Measurements from ENCODE around the gene TMEM203. TPM values are rescaled to one million over a fixed set of nuclear protein-coding genes. Genes with fewer than 3 reads are reported as not detected.

Gene TMEM203
- total RNA-seq, 1 donor from 2014 or later = 34.2 TPM

- DNase-seq (ENCODE audit: low spot score in 2 of 2) (no peak), FAIRE-seq (no peak)
Observed at GRCh38 chr9:137168904-137169856, 36.3 kb downstream of the TMEM203 start.

DNA sequence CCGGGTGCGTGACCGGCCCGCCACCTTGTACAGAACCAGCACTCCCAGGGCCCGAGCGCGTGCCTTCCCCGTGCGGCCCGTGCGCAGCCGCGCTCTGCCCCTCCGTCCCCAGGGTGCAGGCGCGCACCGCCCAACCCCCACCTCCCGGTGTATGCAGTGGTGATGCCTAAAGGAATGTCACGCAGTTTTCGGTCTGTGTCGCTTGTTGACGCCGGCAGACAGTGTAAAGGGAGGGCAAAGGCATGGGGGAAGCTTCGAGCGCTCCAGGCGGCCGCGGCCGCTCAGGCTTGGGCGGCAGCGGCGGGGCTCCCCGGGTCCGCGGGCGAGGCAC lies 36.9 kb downstream of the TMEM203 start:
- DNase-seq (ENCODE audit: low spot score in 2 of 2) (no peak), FAIRE-seq (no peak)

DNA sequence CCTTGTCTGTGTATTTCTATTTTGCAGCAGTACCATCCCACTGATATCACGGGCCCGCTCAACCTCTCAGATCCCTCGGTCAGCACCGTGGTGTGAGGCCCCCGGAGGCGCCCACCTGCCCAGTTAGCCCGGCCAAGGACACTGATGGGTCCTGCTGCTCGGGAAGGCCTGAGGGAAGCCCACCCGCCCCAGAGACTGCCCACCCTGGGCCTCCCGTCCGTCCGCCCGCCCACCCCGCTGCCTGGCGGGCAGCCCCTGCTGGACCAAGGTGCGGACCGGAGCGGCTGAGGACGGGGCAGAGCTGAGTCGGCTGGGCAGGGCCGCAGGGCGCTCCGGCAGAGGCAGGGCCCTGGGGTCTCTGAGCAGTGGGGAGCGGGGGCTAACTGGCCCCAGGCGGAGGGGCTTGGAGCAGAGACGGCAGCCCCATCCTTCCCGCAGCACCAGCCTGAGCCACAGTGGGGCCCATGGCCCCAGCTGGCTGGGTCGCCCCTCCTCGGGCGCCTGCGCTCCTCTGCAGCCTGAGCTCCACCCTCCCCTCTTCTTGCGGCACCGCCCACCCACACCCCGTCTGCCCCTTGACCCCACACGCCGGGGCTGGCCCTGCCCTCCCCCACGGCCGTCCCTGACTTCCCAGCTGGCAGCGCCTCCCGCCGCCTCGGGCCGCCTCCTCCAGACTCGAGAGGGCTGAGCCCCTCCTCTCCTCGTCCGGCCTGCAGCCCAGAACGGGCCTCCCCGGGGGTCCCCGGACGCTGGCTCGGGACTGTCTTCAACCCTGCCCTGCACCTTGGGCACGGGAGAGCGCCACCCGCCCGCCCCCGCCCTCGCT lies 37.5 kb downstream of the TMEM203 start:
- FAIRE-seq = no peak
- no peak for DNase-seq (ENCODE audit: low spot score in 2 of 2)

DNA sequence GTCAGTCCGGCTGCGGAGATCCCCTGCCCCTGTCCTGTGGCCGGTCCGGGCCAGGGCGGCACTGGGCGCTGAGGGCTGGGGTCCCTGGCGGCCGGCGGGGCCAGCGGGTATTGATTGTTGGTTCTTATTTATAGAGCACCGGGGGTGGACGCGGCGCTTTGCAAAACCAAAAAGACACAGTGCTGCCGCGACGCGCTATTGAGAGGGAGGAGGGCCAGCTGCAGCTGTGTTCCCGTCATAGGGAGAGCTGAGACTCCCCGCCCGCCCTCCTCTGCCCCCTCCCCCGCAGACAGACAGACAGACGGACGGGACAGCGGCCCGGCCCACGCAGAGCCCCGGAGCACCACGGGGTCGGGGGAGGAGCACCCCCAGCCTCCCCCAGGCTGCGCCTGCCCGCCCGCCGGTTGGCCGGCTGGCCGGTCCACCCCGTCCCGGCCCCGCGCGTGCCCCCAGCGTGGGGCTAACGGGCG lies 38.1 kb downstream of the TMEM203 start:
- DNase-seq (ENCODE audit: low spot score in 2 of 2) (no peak), FAIRE-seq (no peak)

DNA sequence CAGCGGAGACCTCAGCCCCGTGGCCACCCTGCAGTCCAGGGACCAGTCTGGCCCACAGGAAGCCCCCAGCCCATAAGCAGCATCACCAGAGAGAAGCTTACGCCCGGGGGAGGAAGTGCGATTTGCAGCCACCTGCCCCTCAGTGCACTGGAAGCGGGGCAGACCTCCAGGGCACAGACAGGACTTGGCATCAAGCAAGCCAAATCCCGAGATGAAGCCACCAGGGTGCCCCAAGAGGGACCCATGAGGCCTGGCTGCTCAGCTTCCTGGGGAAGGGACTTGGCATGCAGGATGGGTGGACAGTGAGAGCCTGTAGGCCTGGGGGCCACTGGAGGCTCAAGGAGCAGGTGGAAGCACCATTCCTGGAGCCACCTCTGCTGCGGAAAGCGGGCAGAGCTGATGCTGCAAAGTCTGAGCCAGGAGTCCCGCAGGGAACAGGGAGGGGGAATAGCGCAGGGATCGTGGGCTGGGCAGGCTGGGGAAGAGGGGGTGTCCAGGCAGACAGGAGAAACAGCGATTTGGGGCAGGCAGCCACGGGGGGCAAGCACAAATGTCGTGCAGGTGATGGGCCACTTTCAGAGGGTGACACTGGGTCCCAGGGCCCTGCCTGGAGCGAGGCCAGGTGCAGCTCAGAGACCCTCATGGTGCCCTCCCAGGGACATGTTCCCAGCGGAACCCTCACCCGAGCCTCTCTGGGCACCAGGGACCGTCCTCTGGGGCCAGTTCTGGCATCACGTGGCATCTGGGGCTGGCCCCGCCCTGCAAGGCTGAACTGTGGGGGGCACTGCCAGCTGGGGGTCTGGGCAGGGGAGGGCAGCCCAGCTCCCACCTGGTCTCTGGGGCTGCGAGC lies 38.8 kb downstream of the TMEM203 start:
- DNase-seq (ENCODE audit: low spot score in 2 of 2) (no peak), FAIRE-seq (no peak)

DNA sequence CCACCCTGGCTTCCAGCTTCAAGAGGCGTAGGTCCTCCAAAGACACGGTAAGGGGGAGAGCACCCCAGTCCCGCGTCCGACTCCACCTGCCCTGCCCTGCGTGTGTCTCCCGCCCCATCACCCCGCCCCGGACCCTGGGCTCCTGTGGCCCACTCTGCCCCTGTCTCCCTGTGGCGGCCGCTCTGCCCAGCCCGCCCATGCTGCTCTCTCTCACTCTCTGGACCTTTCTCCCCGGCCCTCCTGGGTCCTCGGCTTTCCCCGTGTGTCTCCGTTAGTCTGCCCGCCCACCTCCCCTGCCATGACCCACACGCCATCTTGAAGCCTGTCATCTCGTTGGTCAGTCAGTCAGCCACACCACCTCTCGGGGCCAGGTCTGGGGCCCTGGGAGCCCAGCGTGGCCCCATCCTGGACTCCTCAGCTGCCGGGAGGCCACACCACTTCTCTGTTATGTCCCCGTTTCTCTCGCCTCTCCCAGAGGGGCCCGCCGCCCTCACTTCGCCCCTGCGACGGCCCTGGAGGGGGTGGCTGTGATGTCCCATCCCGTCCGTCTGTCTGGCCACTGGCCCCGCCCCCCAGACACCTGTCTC lies 40.1 kb downstream of the TMEM203 start:
- no peak for FAIRE-seq
- no peak for DNase-seq (ENCODE audit: low spot score in 2 of 2)

GRCh38 chr9:137164370-137165249 lies 40.8 kb downstream of the TMEM203 start:
- DNase-seq (ENCODE audit: low spot score in 2 of 2) (no peak), FAIRE-seq (no peak)

GRCh38 chr9:137163805-137164204 lies 41.6 kb downstream of the TMEM203 start:
- DNase-seq (ENCODE audit: low spot score in 2 of 2) (no peak), FAIRE-seq (no peak)

DNA sequence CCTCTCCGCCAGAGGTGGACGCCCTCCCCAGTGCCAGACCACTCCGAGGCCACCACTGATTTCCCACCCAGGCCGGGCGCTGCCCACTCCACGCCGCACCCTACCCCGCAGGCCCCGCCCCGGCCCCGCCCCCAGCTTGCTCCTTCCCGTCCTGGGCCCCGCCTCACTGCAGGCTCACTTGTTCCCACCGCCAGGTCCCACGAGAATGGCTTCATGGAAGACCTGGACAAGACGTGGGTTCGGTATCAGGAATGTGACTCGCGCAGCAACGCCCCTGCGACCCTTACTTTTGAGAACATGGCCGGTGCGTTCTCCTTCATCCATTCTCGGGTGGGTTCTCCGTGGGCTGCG lies 42.1 kb downstream of the TMEM203 start:
- no peak for DNase-seq (ENCODE audit: low spot score in 2 of 2)
- no peak for FAIRE-seq

GRCh38 chr9:137162505-137163364 lies 42.7 kb downstream of the TMEM203 start:
- FAIRE-seq (no peak), DNase-seq (ENCODE audit: low spot score in 2 of 2) (no peak)

DNA sequence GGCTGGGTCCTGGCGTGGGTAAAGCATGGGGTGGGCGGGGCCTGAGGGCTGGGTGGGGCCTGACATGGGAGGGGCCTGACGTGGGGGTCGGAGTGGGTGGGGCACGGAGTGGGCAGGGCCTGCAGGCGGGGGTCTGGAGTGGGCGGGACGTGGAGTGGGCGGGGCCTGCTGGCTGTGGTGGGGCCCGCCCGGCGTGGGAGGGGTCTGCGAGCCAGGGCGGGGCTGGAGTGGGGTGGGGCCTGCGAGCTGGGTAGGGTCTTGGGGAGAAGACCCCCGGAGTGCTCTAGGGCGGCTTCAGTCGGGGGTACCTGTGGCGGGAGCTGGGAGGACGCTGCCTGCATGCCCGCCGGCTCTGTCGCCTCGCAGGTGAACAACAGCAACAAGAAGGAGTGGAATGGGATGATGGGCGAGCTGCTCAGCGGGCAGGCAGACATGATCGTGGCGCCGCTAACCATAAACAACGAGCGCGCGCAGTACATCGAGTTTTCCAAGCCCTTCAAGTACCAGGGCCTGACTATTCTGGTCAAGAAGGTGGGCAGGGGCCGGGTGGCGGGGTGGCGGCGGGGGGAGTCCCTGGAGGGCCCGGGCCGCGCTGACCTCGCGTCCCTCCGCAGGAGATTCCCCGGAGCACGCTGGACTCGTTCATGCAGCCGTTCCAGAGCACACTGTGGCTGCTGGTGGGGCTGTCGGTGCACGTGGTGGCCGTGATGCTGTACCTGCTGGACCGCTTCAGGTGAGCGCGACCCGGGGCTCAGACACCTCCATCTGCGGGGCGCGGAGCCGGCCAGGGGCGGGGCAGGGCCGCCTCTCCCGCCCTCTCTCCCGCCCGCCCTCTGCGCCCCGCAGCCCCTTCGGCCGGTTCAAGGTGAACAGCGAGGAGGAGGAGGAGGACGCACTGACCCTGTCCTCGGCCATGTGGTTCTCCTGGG lies 43.6 kb downstream of the TMEM203 start:
- DNase-seq (ENCODE audit: low spot score in 2 of 2) = no peak
- FAIRE-seq = no peak

- DNase-seq (ENCODE audit: low spot score in 2 of 2) (no peak), FAIRE-seq (no peak)
Observed at GRCh38 chr9:137160716-137161557, 44.5 kb downstream of the TMEM203 start.

DNA sequence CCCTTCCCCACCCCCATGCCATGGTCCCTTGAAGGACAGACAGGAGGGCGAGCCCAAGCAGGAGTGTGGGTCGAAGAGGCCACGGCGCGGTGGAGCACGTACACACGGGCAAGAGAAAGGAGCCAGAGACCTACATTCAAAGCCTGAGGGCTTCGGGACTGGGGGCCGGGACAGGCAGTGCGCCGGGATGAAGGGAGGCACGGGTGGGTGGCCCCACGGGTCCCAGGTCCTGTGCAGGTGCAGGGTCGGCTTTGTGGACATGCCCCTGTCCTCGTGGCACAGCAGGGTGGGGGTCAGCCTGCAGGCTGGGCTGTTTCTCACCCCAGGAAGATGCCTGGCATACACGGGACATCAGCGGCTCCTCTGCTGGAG lies 45.4 kb downstream of the TMEM203 start:
- DNase-seq (ENCODE audit: low spot score in 2 of 2) = no peak
- no peak for FAIRE-seq

GRCh38 chr9:137159105-137160053 lies 46.1 kb downstream of the TMEM203 start:
- DNase-seq (ENCODE audit: low spot score in 2 of 2) (no peak), FAIRE-seq (no peak)

DNA sequence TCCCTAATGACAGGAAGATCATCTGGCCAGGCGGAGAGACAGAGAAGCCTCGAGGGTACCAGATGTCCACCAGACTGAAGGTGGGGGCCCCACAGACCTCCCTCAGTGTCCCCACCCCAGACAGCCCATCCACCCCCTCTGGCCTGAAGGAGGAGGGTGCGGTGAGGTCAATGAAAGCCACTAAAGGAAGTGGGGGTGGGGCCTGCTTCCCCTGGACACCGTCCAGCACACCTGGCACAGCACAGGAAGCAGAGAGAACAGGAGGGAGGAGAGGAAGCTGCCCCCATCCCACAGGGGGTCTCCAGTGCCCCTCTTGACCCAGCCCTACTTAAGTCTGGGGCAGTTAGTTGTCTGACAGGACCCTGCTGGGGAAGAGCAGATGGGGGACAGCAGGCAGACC lies 46.8 kb downstream of the TMEM203 start:
- no peak for FAIRE-seq

More for the DNA sequence above, 46.8 kb downstream of the TMEM203 start:
- no peak for DNase-seq (ENCODE audit: low spot score in 2 of 2)

Measured in frontal cortex (tissue), 4 donors.